Erythroblast (primary cell): ENCODE data around the gene F11R.

Experiments used
- GATA1 ChIP-seq: IDR thresholded peaks from 2 replicates; pipeline ENCODE4 v1.6.1; 2011; ENCODE audit warnings: low read depth, mild to moderate bottlenecking, control low read depth, low read length, moderate library complexity
- POLR2A ChIP-seq: IDR thresholded peaks from 2 replicates; pipeline ENCODE4 v1.6.1; 2011; ENCODE audit warnings: mild to moderate bottlenecking, low read length

DNA sequence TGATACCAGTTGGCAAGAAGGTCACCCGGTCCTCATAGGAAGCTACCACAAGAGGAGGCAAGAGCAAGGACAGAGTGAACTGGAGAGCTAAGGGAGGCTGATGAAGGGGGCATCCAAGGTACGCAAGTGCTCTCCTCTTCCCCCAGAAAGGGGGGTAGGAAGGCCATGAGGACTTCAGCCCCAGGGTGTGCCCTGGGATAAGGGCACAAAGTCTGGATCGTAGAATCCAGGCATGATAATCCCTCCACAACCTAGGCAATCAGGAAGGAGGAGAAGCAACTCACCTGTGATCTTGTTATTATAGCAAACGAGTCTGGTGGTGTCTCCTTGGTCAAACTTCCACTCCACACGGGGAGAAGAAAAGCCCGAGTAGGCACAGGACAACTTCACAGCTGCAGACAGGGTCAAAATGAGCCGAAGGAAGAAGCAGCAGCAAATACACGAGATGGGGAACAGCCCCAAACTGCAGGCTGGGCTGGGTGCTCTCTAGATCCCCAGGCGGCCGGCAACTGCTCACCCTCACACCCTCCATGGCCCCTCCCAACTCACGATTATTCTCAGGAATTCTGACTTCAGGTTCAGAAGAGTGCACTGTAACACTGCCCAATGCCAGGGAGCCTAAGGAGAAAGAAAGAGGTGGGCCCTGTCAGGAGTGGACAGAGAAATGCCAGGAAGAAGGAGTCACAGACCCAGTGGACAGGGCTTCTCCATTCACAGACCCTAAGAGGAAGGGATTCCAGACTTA is 20.0 kb downstream of the F11R start:
- TF ChIP-seq POLR2A (no peak), GATA1 (no peak)
